ENCODE results near the gene HAPLN3. TPM values are rescaled to one million over a fixed set of nuclear protein-coding genes. Genes with fewer than 3 reads are reported as not detected.

The HAPLN3 gene
- total RNA-seq, 1 experiment from 2014 or later, result 5.0 TPM

GRCh38 chr15:88828791-88829190 lies 66.6 kb downstream of the HAPLN3 start:
- ChIA-PET CTCF (interaction anchor here (0.5 to 0.7 kb wide), 3 partner anchors 21 to 592 kb away, joined by 3 to 5 read pairs (median 3); no protein-coding TSS in a partner anchor), POLR2A (interaction anchor here (0.6 kb wide), 1 partner anchor 151 kb away, joined by 4 read pairs; no protein-coding TSS in a partner anchor)
- Mint-ChIP-seq H3K36me3 (ENCODE audit: insufficient read depth, unreplicated experiment) (peaks cover 6% of the 10 kb centered on the region), H3K27ac (ENCODE audit: low read depth, unreplicated experiment) (no peak overlapping the region), H3K4me1 (ENCODE audit: insufficient read depth, unreplicated experiment) (no peaks in the 10 kb centered on the region), H3K9me3 (ENCODE audit: unreplicated experiment) (no peaks in the 10 kb centered on the region), H3K4me3 (ENCODE audit: unreplicated experiment) (no peak overlapping the region), H3K27me3 (ENCODE audit: insufficient read depth, unreplicated experiment) (no peaks in the 10 kb centered on the region)
- no peak for TF ChIP-seq CTCF (IDR thresholded peaks at IDR 0.05; ENCODE audit: unreplicated experiment)
- intact Hi-C loops (cut with micrococcal nuclease), result no loop called here
- DNase-seq (ENCODE audit: unreplicated experiment), result no peak
- BruUV-seq (replicated peaks), result no TSS peak

Other genes starting within 250 kb of the HAPLN3 start
- gene ACAN, start 92.1 kb downstream of the HAPLN3 start, total RNA-seq (2022), result not detected in 2 replicates
- gene MFGE8, start 17.8 kb upstream of the HAPLN3 start, total RNA-seq (2022), result 207 and 254 TPM in 2 replicates
- 47.7 and 55.9 TPM in 2 replicates for gene ABHD2, start 192.9 kb upstream of the HAPLN3 start, total RNA-seq (2022)

Data from MCF 10A (cell line).